Smooth muscle cell (in vitro differentiated cells): ENCODE measurements around the gene TMEM129. TPM values are rescaled to one million over a fixed set of nuclear protein-coding genes. Genes with fewer than 3 reads are reported as not detected.

ENCODE experiments used
- DNase-seq: peaks from one replicate; lab custom pipeline; 2025; ENCODE audit not compliant: unreplicated experiment; lab: John Stamatoyannopoulos, UW
- H2AFZ ChIP-seq: fragments of 200-600 bp; sonication (generic); 2 replicates; pipeline ENCODE4 v1.6.0; 2016; ENCODE audit warnings: antibody characterized with exemption, low read depth, mild to moderate bottlenecking
- H3F3A ChIP-seq: fragments of 200-600 bp; sonication (generic); 2 replicates; pipeline ENCODE4 v1.6.0; 2017; ENCODE audit warnings: antibody characterized with exemption, low read depth
- H3K27ac ChIP-seq: fragments of 200-600 bp; sonication (generic); 2 replicates; pipeline ENCODE4 v1.5.1; 2016; ENCODE audit warnings: low read depth, mild to moderate bottlenecking
- H3K27me3 ChIP-seq: fragments of 200-600 bp; sonication (generic); 2 replicates; pipeline ENCODE4 v1.6.1; 2016; ENCODE audit warnings: low read depth, mild to moderate bottlenecking
- H3K36me3 ChIP-seq: fragments of 200-600 bp; sonication (generic); 2 replicates; pipeline ENCODE4 v1.5.1; 2016; ENCODE audit warnings: low read depth
- H3K4me1 ChIP-seq: fragments of 200-600 bp; sonication (generic); 2 replicates; pipeline ENCODE4 v1.5.1; 2016; ENCODE audit warnings: low read depth
- H3K4me2 ChIP-seq: fragments of 200-600 bp; sonication (generic); 2 replicates; pipeline ENCODE4 v1.6.0; 2016; ENCODE audit warnings: mild to moderate bottlenecking
- H3K4me3 ChIP-seq: fragments of 200-600 bp; sonication (generic); 2 replicates; pipeline ENCODE4 v1.5.1; 2016; ENCODE audit warnings: mild to moderate bottlenecking
- H3K79me2 ChIP-seq: fragments of 200-600 bp; sonication (generic); 2 replicates; pipeline ENCODE4 v1.6.0; 2016; ENCODE audit warnings: low read depth, mild to moderate bottlenecking
- H3K9ac ChIP-seq: fragments of 200-600 bp; sonication (generic); 2 replicates; pipeline ENCODE4 v1.6.0; 2016; ENCODE audit warnings: low read depth
- H3K9me3 ChIP-seq: fragments of 200-600 bp; sonication (generic); replicated peaks from 2 replicates; pipeline ENCODE4 v1.5.1; 2016; ENCODE audit warnings: low read depth
- H4K20me1 ChIP-seq: fragments of 200-600 bp; sonication (generic); 2 replicates; pipeline ENCODE4 v1.6.0; 2016; ENCODE audit warnings: low read depth
- CTCF ChIP-seq: fragments of 200-600 bp; sonication (generic); IDR thresholded peaks from 2 replicates; pipeline ENCODE4 v1.5.1; 2017; ENCODE audit warnings: borderline replicate concordance, mild to moderate bottlenecking, antibody characterized with exemption; ENCODE audit not compliant: insufficient read depth, poor library complexity, severe bottlenecking
- WGBS: methylation state at CpG from one replicate; pipeline ENCODE4 v1.1.7; 2016; ENCODE audit warnings: low lambda C conversion rate; 5-methylcytosine and 5-hydroxymethylcytosine counted together
- polyA plus RNA-seq: library from polyadenylated mRNA; unstranded; fragments of >200 nt; fragmentation: Nextera tagmentation; extraction: Ambion mirVana; gene quantifications from 2 replicates; pipeline ENCODE4 v1.2.1, GENCODE V29; 2016
- total RNA-seq: library from RNA; depleted of rRNA; stranded (reverse); fragments of >200 nt; gene quantifications from 2 replicates; pipeline ENCODE4 v1.2.3, GENCODE V29; 2014

Gene TMEM129
- total RNA-seq (29.9 and 30.4 TPM in 2 replicates), polyA plus RNA-seq (49.0 and 50.5 TPM in 2 replicates)

GRCh38 chr4:1721003-1721665 lies at the start of gene TMEM129, which contains the start of gene TACC3:
Gene TMEM129, minus strand, starts transcription at chr4:1721323. Its CDS starts 486 bp downstream, at chr4:1720837.
Gene TACC3, plus strand, starts transcription at chr4:1721521. Its CDS starts 1,901 bp downstream, at chr4:1723422.
- H3K4me2 ChIP-seq: peak within 1 kb of the TSS; percentile 99

GRCh38 chr4:1770791-1771231 lies 49.7 kb upstream of the TMEM129 start:
- Histone ChIP-seq H3K4me3 (no peak overlapping the region), H3K4me1 (peaks cover 52% of the 10 kb centered on the region), H3K36me3 (no peaks in the 10 kb centered on the region), H3K27me3 (no peaks in the 10 kb centered on the region), H3K4me2 (no peak overlapping the region), H3K9me3 (no peaks in the 10 kb centered on the region), H3K79me2 (no peaks in the 10 kb centered on the region), H3K9ac (no peak overlapping the region), H3F3A (no peaks in the 10 kb centered on the region), H2AFZ (no peak overlapping the region), H4K20me1 (no peaks in the 10 kb centered on the region), H3K27ac (no peak overlapping the region)
- DNase-seq: no peak
- TF ChIP-seq CTCF: no peak
- 91% methylated on average over 11 of the region's 11 CpGs for WGBS

More at GRCh38 chr4:1721003-1721665, at the start of gene TMEM129, which contains the start of gene TACC3:
- Histone ChIP-seq H3K27ac (peak within 1 kb of the TSS; percentile 53), H3K27me3 (no peaks in the 10 kb centered on the region), H4K20me1 (peaks cover 7% of the 10 kb centered on the region), H3K9me3 (no peaks in the 10 kb centered on the region), H3K36me3 (no peaks in the 10 kb centered on the region), H3K9ac (peak within 1 kb of the TSS; percentile 47), H3K79me2 (peaks cover 45% of the 10 kb centered on the region), H2AFZ (peak within 1 kb of the TSS; percentile 83), H3K4me3 (peak within 1 kb of the TSS; percentile 84), H3F3A (no peaks in the 10 kb centered on the region), H3K4me1 (peaks cover 8% of the 10 kb centered on the region)
- under 1% methylated on average over 37 of the region's 83 CpGs for WGBS
- peak; percentile 81 for DNase-seq
- no peak for TF ChIP-seq CTCF

- Histone ChIP-seq H3K27ac (no peak overlapping the region), H3K4me1 (peaks cover 52% of the 10 kb centered on the region), H2AFZ (no peak overlapping the region), H3K9ac (no peak overlapping the region), H4K20me1 (no peaks in the 10 kb centered on the region), H3K79me2 (no peaks in the 10 kb centered on the region), H3K27me3 (no peaks in the 10 kb centered on the region), H3F3A (no peaks in the 10 kb centered on the region), H3K9me3 (no peaks in the 10 kb centered on the region), H3K4me2 (no peak overlapping the region), H3K36me3 (no peaks in the 10 kb centered on the region), H3K4me3 (no peak overlapping the region)
- DNase-seq: no peak
- 74% methylated on average over 20 of the region's 33 CpGs for WGBS
- no peak for TF ChIP-seq CTCF
These were observed 49.1 kb upstream of the TMEM129 start for GRCh38 chr4:1770245-1770644.
